H1 (cell line): ENCODE measurements around the gene WDR6.

Source experiments
- CEBPB ChIP-seq: IDR thresholded peaks from 2 replicates; pipeline ENCODE4 v1.6.1; 2012; ENCODE audit warnings: low read depth, low read length
- CHD2 ChIP-seq: IDR thresholded peaks from 2 replicates; pipeline ENCODE4 v1.6.1; 2012; ENCODE audit warnings: low read length, improper control_type of control experiment
- CTBP2 ChIP-seq: IDR thresholded peaks from 2 replicates; pipeline ENCODE4 v1.7.0; 2011; ENCODE audit warnings: borderline replicate concordance, mild to moderate bottlenecking, moderate library complexity, mixed read lengths, low read length; ENCODE audit not compliant: insufficient read depth, insufficient read length
- EZH2 ChIP-seq: fragments of 200-600 bp; sonication (generic); IDR thresholded peaks from 2 replicates; pipeline ENCODE4 v1.7.1; 2012; ENCODE audit warnings: low read depth, mild to moderate bottlenecking, moderate library complexity, low read length, inconsistent platforms; ENCODE audit not compliant: severe bottlenecking
- SIX5 ChIP-seq: IDR thresholded peaks from 2 replicates; pipeline ENCODE4 v1.6.1; 2011; ENCODE audit warnings: mild to moderate bottlenecking, low read depth, low read length
- TBP ChIP-seq: IDR thresholded peaks from 2 replicates; pipeline ENCODE4 v1.6.1; 2011; ENCODE audit warnings: low read depth, low read length, improper control_type of control experiment
- TF ChIP-seq, protein P1 (sequence below): IDR thresholded peaks from 2 replicates; pipeline ENCODE4 v1.6.1; 2011; ENCODE audit warnings: low read depth, mild to moderate bottlenecking, low read length; ENCODE audit not compliant: insufficient read depth
- TF ChIP-seq, protein P2 (sequence below), 3 experiments: IDR thresholded peaks; 1 replicate in 2 of 3; 2 replicates in 1 of 3; pipeline versions ENCODE4 v1.5.1 to v1.6.1; 2011; ENCODE audit warnings: low read length in 3 of 3, mild to moderate bottlenecking in 3 of 3, inconsistent platforms in 2 of 3, low read depth in 1 of 3, moderate library complexity in 1 of 3; ENCODE audit not compliant: insufficient read depth in 1 of 3; ENCODE audit errors: control extremely low read depth in 1 of 3

- TF ChIP-seq CEBPB (no peak), CHD2 (no peak), EZH2 (no peak), SIX5 (no peak), TBP (no peak), CTBP2 (no peak)
- TF ChIP-seq, protein P1, sequence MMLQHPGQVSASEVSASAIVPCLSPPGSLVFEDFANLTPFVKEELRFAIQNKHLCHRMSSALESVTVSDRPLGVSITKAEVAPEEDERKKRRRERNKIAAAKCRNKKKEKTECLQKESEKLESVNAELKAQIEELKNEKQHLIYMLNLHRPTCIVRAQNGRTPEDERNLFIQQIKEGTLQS = no peak
- TF ChIP-seq, protein P2, sequence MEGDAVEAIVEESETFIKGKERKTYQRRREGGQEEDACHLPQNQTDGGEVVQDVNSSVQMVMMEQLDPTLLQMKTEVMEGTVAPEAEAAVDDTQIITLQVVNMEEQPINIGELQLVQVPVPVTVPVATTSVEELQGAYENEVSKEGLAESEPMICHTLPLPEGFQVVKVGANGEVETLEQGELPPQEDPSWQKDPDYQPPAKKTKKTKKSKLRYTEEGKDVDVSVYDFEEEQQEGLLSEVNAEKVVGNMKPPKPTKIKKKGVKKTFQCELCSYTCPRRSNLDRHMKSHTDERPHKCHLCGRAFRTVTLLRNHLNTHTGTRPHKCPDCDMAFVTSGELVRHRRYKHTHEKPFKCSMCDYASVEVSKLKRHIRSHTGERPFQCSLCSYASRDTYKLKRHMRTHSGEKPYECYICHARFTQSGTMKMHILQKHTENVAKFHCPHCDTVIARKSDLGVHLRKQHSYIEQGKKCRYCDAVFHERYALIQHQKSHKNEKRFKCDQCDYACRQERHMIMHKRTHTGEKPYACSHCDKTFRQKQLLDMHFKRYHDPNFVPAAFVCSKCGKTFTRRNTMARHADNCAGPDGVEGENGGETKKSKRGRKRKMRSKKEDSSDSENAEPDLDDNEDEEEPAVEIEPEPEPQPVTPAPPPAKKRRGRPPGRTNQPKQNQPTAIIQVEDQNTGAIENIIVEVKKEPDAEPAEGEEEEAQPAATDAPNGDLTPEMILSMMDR (IDR thresholded peaks at IDR 0.05; ENCODE audit: control extremely low read depth in 1 of 3, insufficient read depth in 1 of 3, low read depth in 1 of 3, low read length in 3 of 3) = no peak
These were observed 6.0 kb downstream of the WDR6 start for GRCh38 chr3:49013113-49013737.
